ENCODE measurements around the gene DPP4.

DPP4 gene

GRCh38 chr2:162100579-162100978 is 26.6 kb upstream of the DPP4 start:
- Histone ChIP-seq H2BK15ac (ENCODE audit: low read length) (no peak overlapping the region), H3K14ac (ENCODE audit: low read length) (no peak overlapping the region), H3K27ac (replicated peaks; ENCODE audit: low read length) (no peak overlapping the region), H2BK120ac (ENCODE audit: low read depth, low read length) (no peak overlapping the region), H3K9ac (ENCODE audit: low read depth, low read length, poor library complexity) (no peak overlapping the region), H3K4me1 (ENCODE audit: control insufficient read depth in 2 of 2, insufficient read depth in 1 of 2, low read depth in 1 of 2, low read length in 2 of 2) (no peaks in the 10 kb centered on the region), H3K36me3 (replicated peaks in 1 of 2; ENCODE audit: control insufficient read depth in 2 of 2, insufficient read depth in 2 of 2, low read length in 2 of 2) (no peaks in the 10 kb centered on the region), H2AFZ (ENCODE audit: low read length) (no peak overlapping the region), H2BK12ac (ENCODE audit: low read length) (no peak overlapping the region), H3K4me3 (ENCODE audit: low read length in 2 of 2) (no peak overlapping the region), H4K8ac (ENCODE audit: low read depth, low read length) (no peak overlapping the region), H3K4ac (ENCODE audit: low read length) (no peak overlapping the region), H4K91ac (ENCODE audit: low read depth, low read length, poor library complexity) (no peak overlapping the region), H2BK5ac (ENCODE audit: low read length) (no peak overlapping the region), H3K4me2 (ENCODE audit: insufficient read depth, low read length, poor library complexity, severe bottlenecking) (no peak overlapping the region), H3K9me3 (replicated peaks in 1 of 2; ENCODE audit: control insufficient read depth in 2 of 2, insufficient read depth in 1 of 2, low read depth in 1 of 2, low read length in 2 of 2) (no peaks in the 10 kb centered on the region), H2AK5ac (ENCODE audit: low read depth, low read length) (no peak overlapping the region), H3K23ac (ENCODE audit: low read depth, low read length, poor library complexity) (no peak overlapping the region), H3K79me1 (ENCODE audit: low read depth, low read length) (no peaks in the 10 kb centered on the region), H3K18ac (ENCODE audit: low read length) (no peak overlapping the region), H3K27me3 (ENCODE audit: control insufficient read depth in 3 of 3, insufficient read depth in 3 of 3, low read depth in 1 of 3, low read length in 3 of 3) (peaks cover 0 to 3% (median 0%) of the 10 kb centered on the region in 3 experiments)
- DNase-seq (ENCODE audit: low spot score), result no peak
- no CpG with 5 or more reads among the region's 1 CpG for WGBS, 2 donors (ENCODE audit: extremely low coverage in 2 of 2, insufficient read length in 2 of 2, insufficient replicate concordance in 1 of 2)

- no peak overlapping the region for H3K14ac ChIP-seq (ENCODE audit: low read length)
- WGBS, 2 donors (ENCODE audit: extremely low coverage in 2 of 2, insufficient read length in 2 of 2, insufficient replicate concordance in 1 of 2), result no CpG with 5 or more reads among the region's 5 CpGs
- H3K4me3 ChIP-seq (ENCODE audit: low read length in 2 of 2), result no peak overlapping the region
- no peak overlapping the region for H3K23ac ChIP-seq (ENCODE audit: low read depth, low read length, poor library complexity)
- no peaks in the 10 kb centered on the region for H3K9me3 ChIP-seq (replicated peaks in 1 of 2; ENCODE audit: control insufficient read depth in 2 of 2, insufficient read depth in 1 of 2, low read depth in 1 of 2, low read length in 2 of 2)
- H3K4ac ChIP-seq (ENCODE audit: low read length), result no peak overlapping the region
- no peaks in the 10 kb centered on the region for H3K79me1 ChIP-seq (ENCODE audit: low read depth, low read length)
- H3K27ac ChIP-seq (replicated peaks; ENCODE audit: low read length), result no peak overlapping the region
- H2AFZ ChIP-seq (ENCODE audit: low read length), result no peak overlapping the region
- H3K18ac ChIP-seq (ENCODE audit: low read length), result no peak overlapping the region
- no peak overlapping the region for H2BK5ac ChIP-seq (ENCODE audit: low read length)
- H3K4me2 ChIP-seq (ENCODE audit: insufficient read depth, low read length, poor library complexity, severe bottlenecking), result no peak overlapping the region
- no peaks in the 10 kb centered on the region for H3K4me1 ChIP-seq (ENCODE audit: control insufficient read depth in 2 of 2, insufficient read depth in 1 of 2, low read depth in 1 of 2, low read length in 2 of 2)
- H4K8ac ChIP-seq (ENCODE audit: low read depth, low read length), result no peak overlapping the region
- no peak overlapping the region for H2BK15ac ChIP-seq (ENCODE audit: low read length)
- H3K9ac ChIP-seq (ENCODE audit: low read depth, low read length, poor library complexity), result no peak overlapping the region
- no peak overlapping the region for H2AK5ac ChIP-seq (ENCODE audit: low read depth, low read length)
- H2BK12ac ChIP-seq (ENCODE audit: low read length), result no peak overlapping the region
- peaks cover 0 to 3% (median 0%) of the 10 kb centered on the region in 3 experiments for H3K27me3 ChIP-seq (ENCODE audit: control insufficient read depth in 3 of 3, insufficient read depth in 3 of 3, low read depth in 1 of 3, low read length in 3 of 3)
- no peak for DNase-seq (ENCODE audit: low spot score)
- H3K36me3 ChIP-seq (replicated peaks in 1 of 2; ENCODE audit: control insufficient read depth in 2 of 2, insufficient read depth in 2 of 2, low read length in 2 of 2), result no peaks in the 10 kb centered on the region
- no peak overlapping the region for H4K91ac ChIP-seq (ENCODE audit: low read depth, low read length, poor library complexity)
- H2BK120ac ChIP-seq (ENCODE audit: low read depth, low read length), result no peak overlapping the region
Observed at GRCh38 chr2:162099836-162100235, 25.8 kb upstream of the DPP4 start.

- Histone ChIP-seq H3K14ac (ENCODE audit: low read length) (no peak overlapping the region), H2BK12ac (ENCODE audit: low read length) (no peak overlapping the region), H3K27ac (replicated peaks; ENCODE audit: low read length) (no peak overlapping the region), H3K4ac (ENCODE audit: low read length) (no peak overlapping the region), H2BK5ac (ENCODE audit: low read length) (no peak overlapping the region), H2BK15ac (ENCODE audit: low read length) (no peak overlapping the region), H3K27me3 (ENCODE audit: control insufficient read depth in 3 of 3, insufficient read depth in 3 of 3, low read depth in 1 of 3, low read length in 3 of 3) (no peaks in the 10 kb centered on the region), H3K36me3 (replicated peaks in 1 of 2; ENCODE audit: control insufficient read depth in 2 of 2, insufficient read depth in 2 of 2, low read length in 2 of 2) (no peaks in the 10 kb centered on the region), H4K91ac (ENCODE audit: low read depth, low read length, poor library complexity) (no peak overlapping the region), H4K8ac (ENCODE audit: low read depth, low read length) (no peak overlapping the region), H3K79me1 (ENCODE audit: low read depth, low read length) (no peaks in the 10 kb centered on the region), H2AFZ (ENCODE audit: low read length) (no peak overlapping the region), H2AK5ac (ENCODE audit: low read depth, low read length) (no peak overlapping the region), H3K9ac (ENCODE audit: low read depth, low read length, poor library complexity) (no peak overlapping the region), H3K18ac (ENCODE audit: low read length) (no peak overlapping the region), H3K23ac (ENCODE audit: low read depth, low read length, poor library complexity) (no peak overlapping the region), H3K9me3 (replicated peaks in 1 of 2; ENCODE audit: control insufficient read depth in 2 of 2, insufficient read depth in 1 of 2, low read depth in 1 of 2, low read length in 2 of 2) (no peaks in the 10 kb centered on the region), H2BK120ac (ENCODE audit: low read depth, low read length) (no peak overlapping the region), H3K4me1 (ENCODE audit: control insufficient read depth in 2 of 2, insufficient read depth in 1 of 2, low read depth in 1 of 2, low read length in 2 of 2) (no peaks in the 10 kb centered on the region), H3K4me3 (ENCODE audit: low read length in 2 of 2) (no peak overlapping the region), H3K4me2 (ENCODE audit: insufficient read depth, low read length, poor library complexity, severe bottlenecking) (no peak overlapping the region)
- no CpG with 5 or more reads among the region's 7 CpGs for WGBS, 2 donors (ENCODE audit: extremely low coverage in 2 of 2, insufficient read length in 2 of 2, insufficient replicate concordance in 1 of 2)
- no peak for DNase-seq (ENCODE audit: low spot score)
Observed at GRCh38 chr2:162092658-162093556, 18.9 kb upstream of the DPP4 start.

GRCh38 chr2:162092008-162092390 is 18.0 kb upstream of the DPP4 start:
- H2BK15ac ChIP-seq (ENCODE audit: low read length), result no peak overlapping the region
- no CpG with 5 or more reads among the region's 5 CpGs for WGBS, 2 donors (ENCODE audit: extremely low coverage in 2 of 2, insufficient read length in 2 of 2, insufficient replicate concordance in 1 of 2)

More at GRCh38 chr2:162092008-162092390, 18.0 kb upstream of the DPP4 start:
- Histone ChIP-seq H3K18ac (ENCODE audit: low read length) (no peak overlapping the region), H3K9ac (ENCODE audit: low read depth, low read length, poor library complexity) (no peak overlapping the region), H3K14ac (ENCODE audit: low read length) (no peak overlapping the region), H2BK120ac (ENCODE audit: low read depth, low read length) (no peak overlapping the region), H3K4me3 (ENCODE audit: low read length in 2 of 2) (no peak overlapping the region), H3K23ac (ENCODE audit: low read depth, low read length, poor library complexity) (no peak overlapping the region), H3K36me3 (replicated peaks in 1 of 2; ENCODE audit: control insufficient read depth in 2 of 2, insufficient read depth in 2 of 2, low read length in 2 of 2) (no peaks in the 10 kb centered on the region), H3K27me3 (ENCODE audit: control insufficient read depth in 3 of 3, insufficient read depth in 3 of 3, low read depth in 1 of 3, low read length in 3 of 3) (no peaks in the 10 kb centered on the region), H3K4me1 (ENCODE audit: control insufficient read depth in 2 of 2, insufficient read depth in 1 of 2, low read depth in 1 of 2, low read length in 2 of 2) (no peaks in the 10 kb centered on the region), H2BK5ac (ENCODE audit: low read length) (no peak overlapping the region), H2AFZ (ENCODE audit: low read length) (no peak overlapping the region), H4K8ac (ENCODE audit: low read depth, low read length) (no peak overlapping the region), H3K4me2 (ENCODE audit: insufficient read depth, low read length, poor library complexity, severe bottlenecking) (no peak overlapping the region), H3K79me1 (ENCODE audit: low read depth, low read length) (no peaks in the 10 kb centered on the region), H2BK12ac (ENCODE audit: low read length) (no peak overlapping the region), H3K9me3 (replicated peaks in 1 of 2; ENCODE audit: control insufficient read depth in 2 of 2, insufficient read depth in 1 of 2, low read depth in 1 of 2, low read length in 2 of 2) (no peaks in the 10 kb centered on the region), H4K91ac (ENCODE audit: low read depth, low read length, poor library complexity) (no peak overlapping the region), H3K4ac (ENCODE audit: low read length) (no peak overlapping the region), H2AK5ac (ENCODE audit: low read depth, low read length) (no peak overlapping the region), H3K27ac (replicated peaks; ENCODE audit: low read length) (no peak overlapping the region)
- DNase-seq (ENCODE audit: low spot score), result no peak
